GM12878 (cell line): ENCODE results near the gene RAB25.

ENCODE experiments used
- EP300 ChIP-seq, 2 experiments: fragments of 150-350 bp in 1 of 2; IDR thresholded peaks; 2 replicates each; pipeline ENCODE4 v1.6.1; 2011 to 2012; ENCODE audit warnings: low read depth in 2 of 2, low read length in 2 of 2, borderline replicate concordance in 1 of 2, improper control_type of control experiment in 1 of 2, inconsistent platforms in 1 of 2; ENCODE audit not compliant: control insufficient read depth in 1 of 2
- SMAD1 ChIP-seq: fragments of 450-650 bp; IDR thresholded peaks from 2 replicates; pipeline ENCODE4 v1.6.1; 2018; ENCODE audit warnings: mild to moderate bottlenecking, low read depth; ENCODE audit not compliant: partially characterized antibody

GRCh38 chr1:156100205-156100995 lies 39.4 kb downstream of the RAB25 start:
- no peak for TF ChIP-seq EP300 (IDR thresholded peaks at IDR 0.05; ENCODE audit: borderline replicate concordance in 1 of 2, control insufficient read depth in 1 of 2, low read depth in 2 of 2, low read length in 2 of 2)
- TF ChIP-seq SMAD1: no peak
